Prostate gland (tissue), 2 donors: ENCODE measurements around the gene FCHSD2. TPM values are rescaled to one million over a fixed set of nuclear protein-coding genes. Genes with fewer than 3 reads are reported as not detected.

Experiments
- DNase-seq: peaks from one replicate; pipeline ENCODE4 v3.0.0-alpha.2; 2019; ENCODE audit warnings: low spot score
- H3K27ac ChIP-seq, 2 donors: fragments of 200-600 bp; sonication (generic); 2 replicates each; pipeline ENCODE4 v1.5.1; 2017 to 2019
- H3K27me3 ChIP-seq: fragments of 200-600 bp; sonication (generic); replicated peaks from 2 replicates; pipeline ENCODE4 v1.5.1; 2019; ENCODE audit not compliant: insufficient read depth
- H3K36me3 ChIP-seq, 2 donors: fragments of 200-600 bp; sonication (generic); 1 replicate in 1 of 2; 2 replicates in 1 of 2; pipeline versions ENCODE4 v1.5.1 to v1.8.1; 2017 to 2019
- H3K4me1 ChIP-seq: fragments of 200-600 bp; sonication (generic); replicated peaks from 2 replicates; pipeline ENCODE4 v1.5.1; 2019
- H3K4me3 ChIP-seq, 2 donors: fragments of 200-600 bp; sonication (generic); 2 replicates each; pipeline ENCODE4 v1.5.1; 2017 to 2019
- H3K9me3 ChIP-seq: fragments of 200-600 bp; sonication (generic); 2 replicates; pipeline ENCODE4 v1.5.1; 2017
- POLR2A ChIP-seq: fragments of 450-650 bp; IDR thresholded peaks from one replicate; pipeline ENCODE4 v1.6.1; 2016; ENCODE audit warnings: antibody characterized with exemption, mild to moderate bottlenecking
- POLR2AphosphoS5 ChIP-seq: sonication (generic); formaldehyde crosslinking; IDR thresholded peaks from one replicate; pipeline ENCODE4 v1.6.1; 2017; ENCODE audit warnings: antibody characterized with exemption
- WGBS: methylation state at CpG from one replicate; pipeline ENCODE4 v1.1.5; 2018; 5-methylcytosine and 5-hydroxymethylcytosine counted together
- intact Hi-C: fragments of 100-400 bp; cut with DNase I; formaldehyde crosslinking; loops from one replicate; pipeline ENCODE4 v1.14.2; 2022
- total RNA-seq, 2 donors: library from RNA; depleted of rRNA; stranded (reverse); fragments of >200 nt; gene quantifications; one replicate each; pipeline ENCODE4 v1.1.0, GENCODE V29; 2016
- TF ChIP-seq, protein P1 (sequence below), 4 experiments: fragments of 200-600 bp in 2 of 4; fragments of 450-650 bp in 2 of 4; sonication (generic) in 2 of 4; IDR thresholded peaks; 1 replicate in 3 of 4; 2 replicates in 1 of 4; pipeline ENCODE4 v1.5.1; 2016 to 2019; ENCODE audit warnings: antibody characterized with exemption in 4 of 4, mild to moderate bottlenecking in 2 of 4, moderate library complexity in 2 of 4

FCHSD2 gene
- total RNA-seq, 2 donors from 2014 or later: 9.9 to 45.3 TPM

DNA sequence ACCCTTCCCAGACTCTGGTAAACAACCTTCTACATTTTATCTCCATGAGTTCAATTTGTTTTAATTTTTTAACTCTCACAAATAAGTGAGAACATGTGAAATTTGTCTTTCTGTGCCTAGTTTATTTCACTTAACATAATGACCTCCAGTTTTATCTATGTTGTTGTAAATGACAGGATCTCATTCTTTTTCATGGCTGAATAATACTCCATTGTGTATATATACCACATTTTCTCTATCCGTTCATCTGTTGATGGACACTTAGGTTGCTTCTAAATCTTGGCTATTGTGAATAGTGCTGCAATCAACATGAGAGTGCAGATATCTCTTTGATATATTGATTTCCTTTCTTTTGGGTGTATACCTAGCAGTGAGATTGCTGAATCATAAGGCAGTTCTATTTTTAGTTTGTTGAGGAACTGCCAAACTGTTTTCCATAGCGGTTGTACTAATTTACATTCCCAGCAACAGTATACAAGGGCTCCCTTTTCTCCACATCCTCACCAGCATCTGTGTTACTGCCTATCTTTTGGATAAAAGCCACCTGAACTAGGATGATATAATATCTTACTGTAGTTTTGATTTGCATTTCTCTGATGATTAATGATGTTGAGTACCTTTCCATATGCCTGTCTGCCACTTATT is 234.0 kb downstream of the FCHSD2 start:
- intact Hi-C loops: no loop called here
- no peaks in the 10 kb centered on the region for H3K4me1 ChIP-seq
- 94% methylated on average over 2 of the region's 2 CpGs for WGBS
- H3K27me3 ChIP-seq: no peaks in the 10 kb centered on the region
- no peaks in the 10 kb centered on the region for H3K36me3 ChIP-seq
- no peak for DNase-seq
- no peak overlapping the region for H3K4me3 ChIP-seq
- no peak overlapping the region for H3K27ac ChIP-seq
- no peaks in the 10 kb centered on the region for H3K9me3 ChIP-seq
- TF ChIP-seq POLR2AphosphoS5 (no peak), POLR2A (no peak)
- TF ChIP-seq, protein P1, sequence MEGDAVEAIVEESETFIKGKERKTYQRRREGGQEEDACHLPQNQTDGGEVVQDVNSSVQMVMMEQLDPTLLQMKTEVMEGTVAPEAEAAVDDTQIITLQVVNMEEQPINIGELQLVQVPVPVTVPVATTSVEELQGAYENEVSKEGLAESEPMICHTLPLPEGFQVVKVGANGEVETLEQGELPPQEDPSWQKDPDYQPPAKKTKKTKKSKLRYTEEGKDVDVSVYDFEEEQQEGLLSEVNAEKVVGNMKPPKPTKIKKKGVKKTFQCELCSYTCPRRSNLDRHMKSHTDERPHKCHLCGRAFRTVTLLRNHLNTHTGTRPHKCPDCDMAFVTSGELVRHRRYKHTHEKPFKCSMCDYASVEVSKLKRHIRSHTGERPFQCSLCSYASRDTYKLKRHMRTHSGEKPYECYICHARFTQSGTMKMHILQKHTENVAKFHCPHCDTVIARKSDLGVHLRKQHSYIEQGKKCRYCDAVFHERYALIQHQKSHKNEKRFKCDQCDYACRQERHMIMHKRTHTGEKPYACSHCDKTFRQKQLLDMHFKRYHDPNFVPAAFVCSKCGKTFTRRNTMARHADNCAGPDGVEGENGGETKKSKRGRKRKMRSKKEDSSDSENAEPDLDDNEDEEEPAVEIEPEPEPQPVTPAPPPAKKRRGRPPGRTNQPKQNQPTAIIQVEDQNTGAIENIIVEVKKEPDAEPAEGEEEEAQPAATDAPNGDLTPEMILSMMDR (IDR thresholded peaks at IDR 0.05): no peak

DNA sequence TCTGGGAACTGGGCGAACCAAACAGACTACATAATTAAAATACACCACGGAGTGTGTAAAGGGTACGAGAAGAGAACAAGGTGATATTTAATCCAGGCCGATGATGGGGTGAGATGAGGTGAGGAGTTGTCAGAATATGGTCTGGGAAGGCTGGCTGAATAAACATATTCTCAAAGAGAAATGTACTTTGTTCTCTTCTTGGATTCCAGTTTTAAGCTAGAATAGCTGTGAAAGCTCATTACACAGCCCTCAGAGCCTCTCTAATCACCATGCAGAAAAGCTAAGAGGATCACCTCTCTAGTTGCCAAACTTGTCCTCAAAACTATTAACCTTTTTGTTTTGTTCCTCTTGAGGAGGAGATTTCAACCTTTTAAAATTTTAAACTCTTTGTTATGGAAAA is 238.1 kb downstream of the FCHSD2 start:
- 87% methylated on average over 4 of the region's 4 CpGs for WGBS
- no peaks in the 10 kb centered on the region for H3K4me1 ChIP-seq
- DNase-seq: no peak
- TF ChIP-seq, protein P1 (IDR thresholded peaks at IDR 0.05): no peak
- TF ChIP-seq POLR2AphosphoS5: no peak
- TF ChIP-seq POLR2A: no peak
- intact Hi-C loops: no loop called here
- H3K27ac ChIP-seq: no peak overlapping the region
- no peaks in the 10 kb centered on the region for H3K36me3 ChIP-seq
- no peaks in the 10 kb centered on the region for H3K27me3 ChIP-seq
- no peaks in the 10 kb centered on the region for H3K9me3 ChIP-seq
- no peak overlapping the region for H3K4me3 ChIP-seq

DNA sequence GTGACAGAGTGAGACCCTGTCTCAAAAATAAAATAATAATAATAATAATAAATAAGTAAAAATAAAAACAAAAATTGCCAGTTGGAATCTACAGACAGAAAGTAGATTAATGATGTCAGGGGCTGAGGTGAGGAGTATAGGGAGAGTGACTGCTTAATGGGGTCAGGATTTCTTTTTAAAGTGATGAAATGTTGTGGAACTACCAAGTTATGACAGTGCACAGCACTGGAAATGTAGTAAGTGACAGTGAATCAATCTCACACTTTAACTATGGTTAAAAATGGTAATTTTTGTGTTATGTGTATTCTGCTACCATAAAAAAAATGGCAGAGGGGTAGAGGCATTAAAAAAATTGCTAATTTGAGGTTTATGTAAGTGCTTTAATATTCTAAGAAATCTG is 240.7 kb downstream of the FCHSD2 start:
- no peak for TF ChIP-seq POLR2AphosphoS5
- TF ChIP-seq, protein P1 (IDR thresholded peaks at IDR 0.05): no peak
- TF ChIP-seq POLR2A: no peak
- intact Hi-C loops: no loop called here
- Histone ChIP-seq H3K27ac (no peak overlapping the region), H3K36me3 (no peaks in the 10 kb centered on the region), H3K9me3 (no peaks in the 10 kb centered on the region), H3K4me3 (no peak overlapping the region), H3K27me3 (no peaks in the 10 kb centered on the region), H3K4me1 (no peaks in the 10 kb centered on the region)
- DNase-seq: no peak

DNA sequence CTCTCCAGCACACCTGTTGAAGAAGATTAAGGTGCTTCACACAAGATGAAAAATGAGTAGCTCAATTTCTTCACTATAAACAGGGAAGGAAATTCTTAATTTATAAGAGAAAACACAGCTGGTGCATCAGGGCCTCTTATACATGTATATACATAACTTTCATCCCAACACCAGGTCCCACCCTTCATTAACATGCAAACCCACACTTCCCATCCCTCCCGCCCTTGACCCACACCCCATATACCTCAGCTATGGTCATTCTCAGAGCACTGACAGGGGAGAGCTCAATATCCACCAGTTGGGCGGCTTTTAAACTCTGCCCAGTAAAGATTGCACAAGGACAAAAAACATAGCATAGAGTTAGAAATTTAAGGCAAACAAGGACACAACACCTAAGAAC is 242.1 kb downstream of the FCHSD2 start:
- H3K4me1 ChIP-seq: no peaks in the 10 kb centered on the region
- no peaks in the 10 kb centered on the region for H3K36me3 ChIP-seq
- H3K27ac ChIP-seq: no peak overlapping the region
- no peak for DNase-seq
- no peak overlapping the region for H3K4me3 ChIP-seq
- intact Hi-C loops: no loop called here
- TF ChIP-seq POLR2A (no peak), POLR2AphosphoS5 (no peak)
- TF ChIP-seq, protein P1 (IDR thresholded peaks at IDR 0.05): no peak
- 98% methylated on average over 2 of the region's 2 CpGs for WGBS
- H3K27me3 ChIP-seq: no peaks in the 10 kb centered on the region
- H3K9me3 ChIP-seq: no peaks in the 10 kb centered on the region

DNA sequence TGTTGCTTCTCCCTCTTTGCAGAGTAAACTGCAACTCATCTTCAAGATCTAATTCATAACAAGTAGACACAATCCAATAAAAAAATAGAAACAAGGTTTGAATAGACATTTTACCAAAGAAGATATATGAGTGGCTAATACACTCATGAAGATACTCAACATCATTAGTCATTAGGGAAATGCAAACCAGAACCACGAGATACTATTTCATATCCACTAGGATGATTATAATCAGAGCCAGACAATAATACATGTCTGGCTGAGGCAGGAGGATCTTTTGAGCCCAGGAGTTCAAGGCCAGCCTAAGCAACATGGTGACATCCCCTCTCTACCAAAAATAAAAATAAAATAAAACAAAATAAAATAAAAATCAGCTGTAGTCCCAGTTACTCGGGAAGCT is 242.9 kb downstream of the FCHSD2 start:
- no peak for TF ChIP-seq POLR2A
- intact Hi-C loops: no loop called here
- 83% methylated on average over 2 of the region's 2 CpGs for WGBS
- no peak for DNase-seq
- no peaks in the 10 kb centered on the region for H3K9me3 ChIP-seq
- no peaks in the 10 kb centered on the region for H3K36me3 ChIP-seq
- no peaks in the 10 kb centered on the region for H3K4me1 ChIP-seq
- H3K27ac ChIP-seq: no peak overlapping the region
- H3K4me3 ChIP-seq: no peak overlapping the region
- no peaks in the 10 kb centered on the region for H3K27me3 ChIP-seq
